Medulla oblongata (tissue), 1 donor: ENCODE measurements around the gene TCFL5.
A peak's percentile ranks its signal among the peaks of the same experiment; 100 is the strongest.

Experiments used
- DNase-seq: peaks from one replicate; pipeline ENCODE4 v3.0.0-alpha.2; 2015; ENCODE audit errors: extremely low spot score

The TCFL5 gene

DNA sequence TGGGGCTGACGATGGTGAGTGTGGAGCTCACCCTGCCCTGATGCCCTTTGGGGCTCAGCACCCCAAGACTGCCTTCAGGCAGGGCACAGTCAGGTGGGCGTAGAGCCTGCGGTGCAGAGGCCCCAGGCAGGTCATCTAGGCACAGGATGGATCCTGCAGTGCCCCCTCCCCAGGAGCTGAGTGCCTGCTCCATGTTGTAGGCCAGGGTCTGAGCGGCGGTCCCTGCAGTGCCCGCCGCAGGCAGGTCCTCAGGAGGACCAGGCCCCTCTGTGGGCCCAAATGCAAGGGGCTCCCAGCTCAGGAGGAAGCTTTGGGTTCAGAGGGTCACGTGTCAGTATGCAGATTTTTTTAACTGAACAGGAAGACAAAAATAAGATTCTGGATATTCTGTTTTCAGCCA, 62.6 kb downstream of the TCFL5 start:
- no peak for DNase-seq

GRCh38 chr20:62797671-62798532, 63.7 kb downstream of the TCFL5 start:
- no peak for DNase-seq

- DNase-seq: no peak
These were observed 64.7 kb downstream of the TCFL5 start for GRCh38 chr20:62796699-62797491.

DNA sequence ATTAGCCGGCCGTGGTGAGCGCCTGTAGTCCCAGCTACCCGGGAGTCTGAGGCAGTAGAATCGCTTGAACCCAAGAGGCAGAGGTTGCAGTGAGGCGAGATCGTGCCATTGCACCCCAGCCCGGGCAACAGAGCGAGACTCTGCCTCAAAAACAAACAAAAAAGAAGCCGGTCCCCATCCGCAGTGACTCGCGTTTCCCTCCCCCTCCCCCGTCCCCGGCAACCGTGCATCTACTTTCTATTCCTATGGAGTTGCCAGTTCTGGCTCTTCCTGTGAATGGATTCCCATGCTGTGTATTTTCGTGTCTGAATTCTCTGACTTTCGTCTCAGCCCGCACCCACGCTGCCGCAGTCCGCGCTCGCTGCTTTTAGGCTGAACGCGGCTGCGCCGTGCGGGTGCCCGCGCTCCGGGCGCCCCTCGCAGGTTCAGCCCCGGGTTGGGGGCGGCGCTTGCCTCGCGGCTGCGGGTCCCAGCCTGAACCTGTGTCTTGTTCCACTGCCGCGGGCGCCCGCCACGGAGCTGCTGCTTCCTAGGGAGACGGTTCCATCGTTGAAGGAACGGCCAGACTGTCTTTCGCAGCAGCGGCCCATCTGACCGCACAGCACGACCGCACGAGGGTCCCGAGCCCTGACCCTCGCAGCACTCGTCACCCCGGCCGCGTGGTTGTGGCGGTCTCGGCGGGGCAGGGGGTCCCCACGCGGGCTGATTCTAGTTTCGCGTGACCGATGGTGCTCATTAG, 66.4 kb downstream of the TCFL5 start:
- DNase-seq: peak; percentile 43

GRCh38 chr20:62794007-62794724, 67.5 kb downstream of the TCFL5 start:
- DNase-seq: peak; percentile 96

GRCh38 chr20:62793757-62794006, 67.9 kb downstream of the TCFL5 start:
- DNase-seq: no peak

DNA sequence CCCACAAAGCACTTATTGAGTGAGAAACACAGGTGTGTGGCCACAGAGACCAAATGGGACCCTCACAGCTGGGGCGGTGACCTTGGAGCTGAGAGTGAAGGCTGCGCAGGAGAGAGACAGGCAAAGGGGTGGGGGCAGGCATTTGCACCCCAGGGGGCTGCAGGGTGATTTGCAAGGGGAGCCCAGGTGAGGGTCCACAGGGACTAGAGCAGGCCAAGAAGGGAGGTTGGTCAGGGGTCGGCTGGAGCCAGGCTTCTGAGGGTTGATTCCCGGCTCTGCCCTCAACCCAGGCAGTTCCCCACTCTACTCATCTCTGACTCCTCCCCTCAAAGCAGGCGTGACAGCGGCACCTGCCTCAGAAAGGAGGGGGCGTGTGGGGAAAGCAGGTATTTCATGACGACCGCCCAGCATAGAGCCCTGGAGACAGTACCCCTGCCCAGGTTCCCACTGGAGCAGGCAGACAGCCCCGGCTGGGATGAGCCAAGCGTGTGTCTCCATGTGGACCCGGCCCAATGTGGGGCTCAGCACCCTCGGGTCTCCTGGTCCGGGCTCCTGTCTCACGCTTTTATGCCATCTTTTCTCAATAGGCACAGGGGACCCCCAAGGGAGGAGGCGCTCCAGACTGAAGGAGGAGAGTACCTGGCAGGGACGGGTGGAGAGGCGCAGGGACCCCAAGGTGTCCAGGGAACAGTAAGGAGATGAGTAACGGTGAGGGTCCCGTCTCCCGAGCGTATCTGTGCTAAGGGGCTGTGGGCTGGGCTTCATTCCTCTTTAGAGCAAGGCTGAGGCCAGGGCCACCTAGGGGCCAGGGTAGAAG, 68.5 kb downstream of the TCFL5 start:
- no peak for DNase-seq

GRCh38 chr20:62792182-62792939, 69.3 kb downstream of the TCFL5 start:
- DNase-seq: no peak

GRCh38 chr20:62791301-62792181, 70.1 kb downstream of the TCFL5 start:
- DNase-seq: peak; percentile 96
